ENCODE data around the gene KRR1.
"Not testable (repeated sequence)": the region's sequence is repeated elsewhere in the genome, so short reads cannot be mapped to it uniquely, and the experiment has no call there.

The KRR1 gene

GRCh38 chr12:75522124-75522523 is 10.7 kb upstream of the KRR1 start:
- not testable (repeated sequence) for DNase-seq

GRCh38 chr12:75521224-75521623 is 9.8 kb upstream of the KRR1 start:
- not testable (repeated sequence) for DNase-seq

GRCh38 chr12:75509621-75510020 is 1.8 kb downstream of the KRR1 start:
- DNase-seq: no peak

GRCh38 chr12:75508159-75508558 is 3.2 kb downstream of the KRR1 start:
- no peak for DNase-seq

DNA sequence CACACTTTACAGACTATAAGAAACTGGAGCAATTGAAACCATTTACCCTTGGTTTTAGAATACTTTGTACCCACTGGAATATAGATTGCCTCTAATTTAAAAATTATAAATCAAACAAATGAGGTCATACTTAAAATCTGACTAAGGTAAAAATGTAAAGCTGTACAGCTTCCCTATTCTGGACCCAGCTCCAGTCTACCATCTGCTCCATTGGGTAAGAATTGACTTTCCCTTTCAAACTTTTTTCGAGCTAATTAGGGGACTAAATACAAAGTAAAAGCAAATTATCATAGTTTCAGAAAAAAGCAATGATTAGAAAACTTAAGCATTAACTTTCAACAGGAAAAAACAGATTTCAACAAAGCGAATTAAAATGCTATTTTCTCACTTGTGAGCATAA is 4.3 kb downstream of the KRR1 start:
- DNase-seq: no peak

GRCh38 chr12:75505706-75506312 is 5.6 kb downstream of the KRR1 start:
- DNase-seq: no peak

DNA sequence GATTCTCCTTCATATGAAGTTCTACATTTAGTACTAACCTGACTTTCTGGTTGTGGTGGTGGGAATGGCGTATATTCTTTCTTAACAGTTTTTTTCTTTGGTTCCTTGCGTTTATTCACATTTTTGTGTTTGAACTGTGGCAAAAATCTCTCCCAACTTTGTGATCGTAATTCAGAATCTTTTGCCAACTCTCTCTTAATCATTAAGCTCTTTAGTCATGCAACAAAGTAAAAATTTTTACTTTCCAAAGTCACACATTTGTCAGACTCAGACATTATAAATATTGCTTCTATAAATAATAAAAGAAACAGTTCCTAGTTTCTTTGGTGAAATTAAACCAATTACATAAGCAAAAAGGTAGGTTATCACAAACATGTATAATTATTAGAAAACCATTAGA is 7.5 kb downstream of the KRR1 start:
- DNase-seq: no peak

- DNase-seq: no peak
Measured at GRCh38 chr12:75503459-75503858, 8.0 kb downstream of the KRR1 start.

DNA sequence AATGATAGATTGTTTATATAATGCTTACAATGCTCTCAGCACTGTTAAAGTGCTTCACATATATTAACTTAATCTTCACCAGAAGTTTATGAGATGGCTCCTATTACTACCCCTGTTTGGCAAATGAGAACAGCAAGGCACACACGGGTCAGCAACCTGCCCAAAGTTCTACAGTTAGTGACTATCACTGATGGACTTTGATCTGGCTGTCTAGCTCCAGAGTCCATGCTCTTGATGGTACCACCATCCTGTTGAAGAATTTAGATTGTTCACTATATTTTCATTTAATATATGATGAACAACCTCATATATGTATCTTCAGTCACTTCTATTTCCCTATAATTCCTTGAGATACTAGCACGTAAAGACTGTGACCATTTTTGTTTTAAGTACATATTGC is 20.2 kb downstream of the KRR1 start:
- DNase-seq: no peak

GRCh38 chr12:75489613-75490210 is 21.7 kb downstream of the KRR1 start:
- DNase-seq: no peak

DNA sequence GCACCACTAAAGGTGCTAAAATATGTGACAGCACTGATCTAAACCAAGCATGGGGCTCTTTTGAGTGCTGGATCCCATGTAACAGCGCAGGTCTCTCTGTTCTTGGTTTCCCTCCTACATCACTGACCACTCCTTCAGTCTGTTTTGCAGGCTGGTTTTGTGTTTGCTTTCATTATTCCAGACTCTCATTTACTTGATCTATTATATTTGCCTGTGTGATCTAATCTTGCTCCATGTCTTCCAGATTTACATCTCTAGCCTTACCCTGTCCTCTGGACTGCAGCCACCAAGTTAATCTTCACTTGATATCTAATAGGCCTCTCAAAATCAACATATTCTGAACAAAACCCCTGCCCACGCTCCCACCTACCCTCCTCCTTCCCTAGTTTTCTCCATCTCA is 22.2 kb downstream of the KRR1 start:
- no peak for DNase-seq

DNA sequence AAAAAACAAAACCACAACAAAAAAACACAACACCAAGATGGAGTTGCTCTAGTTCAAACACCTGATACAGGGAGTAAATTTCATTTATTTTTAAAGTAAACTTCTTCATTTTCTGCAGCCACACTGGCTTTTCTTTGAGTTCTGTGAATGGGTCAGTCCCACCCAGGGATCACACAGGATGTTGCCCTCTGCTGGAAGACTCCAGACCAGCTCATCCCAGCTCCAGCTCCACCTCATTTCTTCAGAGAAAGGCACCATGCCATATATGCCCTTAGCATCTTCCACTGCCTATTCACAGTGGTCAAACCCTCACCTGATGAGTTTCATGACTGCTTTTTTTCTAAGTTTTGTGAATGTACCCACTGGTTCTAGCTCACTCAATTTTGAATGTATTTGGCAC is 22.9 kb downstream of the KRR1 start:
- no peak for DNase-seq

GRCh38 chr12:75487308-75487707 is 24.1 kb downstream of the KRR1 start:
- no peak for DNase-seq

GRCh38 chr12:75484450-75484849 is 27.0 kb downstream of the KRR1 start:
- not testable (repeated sequence) for DNase-seq

- no peak for DNase-seq
Measured at GRCh38 chr12:75483431-75483830, 28.0 kb downstream of the KRR1 start.

DNA sequence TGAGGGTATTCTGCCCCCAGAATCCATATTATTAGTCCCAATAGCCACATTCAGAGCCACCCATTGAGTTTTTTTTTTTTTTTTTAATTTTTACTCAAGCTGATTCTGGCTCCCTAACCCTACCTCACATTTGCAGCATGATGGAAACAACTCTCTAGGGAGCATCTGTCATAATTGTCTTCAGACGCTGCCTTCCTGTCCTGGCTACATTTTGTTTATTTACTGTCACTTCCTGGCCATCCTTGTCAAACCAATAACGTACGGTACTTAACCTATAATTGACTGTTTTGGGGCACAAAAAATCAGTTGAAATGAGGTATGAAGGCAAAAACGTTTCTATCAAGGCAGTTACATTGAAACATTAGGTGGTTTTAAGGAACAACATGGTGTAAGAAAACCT is 28.8 kb downstream of the KRR1 start:
- no peak for DNase-seq

GRCh38 chr12:75481774-75482173 is 29.6 kb downstream of the KRR1 start:
- no peak for DNase-seq

- no peak for DNase-seq
Measured at GRCh38 chr12:75481013-75481705, 30.2 kb downstream of the KRR1 start.

DNA sequence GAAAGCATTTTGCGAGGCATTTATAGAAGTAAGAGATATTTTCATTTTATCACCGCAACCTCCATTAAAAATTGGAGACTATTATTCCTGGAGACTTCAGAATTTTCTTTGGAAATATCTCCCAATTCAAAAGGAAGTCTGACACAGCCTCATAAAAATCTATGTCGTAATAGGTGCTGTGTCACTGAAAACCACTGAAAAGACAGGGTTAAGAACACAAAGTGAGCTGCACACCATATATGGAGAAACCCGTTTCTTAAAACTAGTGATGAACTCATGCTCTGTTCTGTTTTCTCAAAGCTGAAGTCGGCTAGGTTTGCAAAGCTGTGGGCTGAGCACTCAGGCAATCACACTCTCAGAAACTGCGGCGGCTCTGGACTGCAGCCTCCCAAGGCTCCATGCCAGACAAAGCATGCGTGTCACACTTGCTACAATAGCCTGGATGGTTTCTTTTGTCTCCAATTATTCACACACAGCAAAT is 30.9 kb downstream of the KRR1 start, which contains the start of gene GLIPR1:
GLIPR1 (plus strand) TSS at position 287 of the 481 bp plus-strand sequence; CDS start at position 413, 126 bp downstream.
- peak in 8 of 14 donors; percentile 7 to 44 (median 24) for DNase-seq

- DNase-seq: no peak
Measured at GRCh38 chr12:75479963-75480461, 31.4 kb downstream of the KRR1 start.

DNA sequence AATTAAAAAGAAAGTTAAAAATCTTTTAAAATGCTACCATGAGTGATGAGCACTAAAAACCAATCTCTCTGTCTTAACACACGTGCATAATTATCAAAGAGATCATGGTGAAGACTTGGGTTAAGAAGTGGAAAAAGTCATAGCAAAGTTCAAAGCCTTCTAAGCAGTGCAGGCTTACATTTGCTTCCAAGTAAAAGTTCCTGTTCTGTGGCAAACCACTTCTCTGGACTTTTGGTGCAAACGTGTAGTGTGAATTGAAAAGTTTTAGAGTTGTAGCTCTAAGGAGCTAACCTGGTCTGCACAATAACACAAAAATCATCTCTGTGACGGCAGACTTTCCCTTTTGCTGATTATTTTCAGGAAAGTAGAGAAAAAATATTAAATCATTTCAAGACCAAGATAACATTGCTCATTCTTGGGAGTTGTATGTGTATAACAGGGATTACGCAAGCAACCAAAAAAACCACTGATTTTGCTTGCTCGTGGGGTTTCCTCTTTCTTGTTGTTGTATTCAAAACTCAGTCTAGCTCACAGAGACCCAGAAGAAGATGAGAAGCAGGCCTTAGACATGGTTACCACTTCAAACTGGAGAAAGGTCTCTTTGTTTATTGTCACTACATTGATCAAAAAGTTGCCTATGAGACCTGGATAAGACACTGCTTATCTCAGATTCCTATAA is 33.2 kb downstream of the KRR1 start:
- DNase-seq: no peak

DNA sequence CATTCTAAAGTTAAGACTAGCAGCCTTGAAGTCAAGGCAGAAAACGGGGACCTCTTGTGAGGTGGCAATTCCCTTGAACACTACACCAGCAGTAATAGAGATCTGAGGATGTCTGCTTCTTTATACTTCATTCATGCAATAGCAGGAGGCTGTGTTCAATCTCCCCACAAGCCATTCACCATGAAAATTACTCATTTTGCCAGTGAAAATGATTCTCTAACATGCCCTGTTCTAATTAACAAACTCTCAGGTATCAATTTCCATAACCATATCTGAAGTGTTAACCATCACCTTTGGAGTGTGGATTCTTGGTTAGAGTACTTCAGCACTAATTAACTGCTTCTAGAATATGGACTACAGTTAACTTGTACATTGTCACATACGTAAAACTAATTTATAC is 34.3 kb downstream of the KRR1 start:
- DNase-seq: no peak

DNA sequence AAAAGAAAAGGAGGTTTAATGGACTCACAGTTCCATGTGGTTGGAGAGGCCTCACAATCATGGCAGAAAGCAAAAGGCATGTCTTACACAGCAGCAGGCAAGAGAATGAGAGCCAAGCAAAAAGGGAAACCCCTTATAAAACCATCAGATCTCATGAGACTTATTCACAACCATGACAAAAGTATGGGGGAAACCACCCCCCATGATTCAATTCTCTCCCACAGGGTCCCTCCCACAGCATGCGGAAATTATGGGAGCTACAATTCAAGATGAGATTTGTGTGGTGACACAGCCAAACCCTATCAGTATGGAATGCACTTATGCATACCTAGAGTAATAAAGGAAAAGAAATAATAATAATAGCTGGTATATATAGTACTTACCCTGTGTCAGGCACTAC is 35.3 kb downstream of the KRR1 start:
- DNase-seq: no peak
